GM21737 (cell line): ENCODE data around the gene DGKG.

Experiments
- ATAC-seq: cut with Tn5 transposase; IDR thresholded peaks from one replicate; pipeline ENCODE4 v1.9.1; 2021; ENCODE audit warnings: mild to moderate bottlenecking, moderate library complexity; ENCODE audit not compliant: unreplicated experiment

Gene DGKG

GRCh38 chr3:186320862-186321568 lies 41.0 kb downstream of the DGKG start:
- no peak for ATAC-seq

- no peak for ATAC-seq
Observed at GRCh38 chr3:186319945-186320344, 42.1 kb downstream of the DGKG start.

- ATAC-seq, result no peak
Observed at GRCh38 chr3:186318135-186318534, 43.9 kb downstream of the DGKG start.

GRCh38 chr3:186317478-186317877 lies 44.6 kb downstream of the DGKG start:
- no peak for ATAC-seq

- ATAC-seq, result no peak
Observed at GRCh38 chr3:186316666-186317260, 45.3 kb downstream of the DGKG start.

- ATAC-seq, result no peak
Observed at GRCh38 chr3:186315581-186316354, 46.3 kb downstream of the DGKG start.

- ATAC-seq, result no peak
Observed at GRCh38 chr3:186314896-186315295, 47.1 kb downstream of the DGKG start.

GRCh38 chr3:186311441-186311840 lies 50.6 kb downstream of the DGKG start:
- no peak for ATAC-seq

GRCh38 chr3:186308549-186308948 lies 53.5 kb downstream of the DGKG start:
- no peak for ATAC-seq

GRCh38 chr3:186307594-186308221 lies 54.3 kb downstream of the DGKG start:
- no peak for ATAC-seq

GRCh38 chr3:186305286-186305685 lies 56.7 kb downstream of the DGKG start:
- no peak for ATAC-seq

GRCh38 chr3:186303965-186304364 lies 58.1 kb downstream of the DGKG start:
- no peak for ATAC-seq

- no peak for ATAC-seq
Observed at GRCh38 chr3:186299327-186299726, 62.7 kb downstream of the DGKG start.

- ATAC-seq, result no peak
Observed at GRCh38 chr3:186298876-186299275, 63.2 kb downstream of the DGKG start.

GRCh38 chr3:186290796-186291195 lies 71.2 kb downstream of the DGKG start:
- no peak for ATAC-seq

GRCh38 chr3:186287711-186288110 lies 74.3 kb downstream of the DGKG start:
- no peak for ATAC-seq

GRCh38 chr3:186286114-186286513 lies 75.9 kb downstream of the DGKG start:
- no peak for ATAC-seq

- ATAC-seq, result no peak
Observed at GRCh38 chr3:186284661-186285060, 77.4 kb downstream of the DGKG start.

- no peak for ATAC-seq
Observed at GRCh38 chr3:186284349-186284652, 77.7 kb downstream of the DGKG start.

GRCh38 chr3:186283651-186284348 lies 78.2 kb downstream of the DGKG start:
- no peak for ATAC-seq

GRCh38 chr3:186283096-186283495 lies 78.9 kb downstream of the DGKG start:
- no peak for ATAC-seq
